ENCODE measurements around the gene DPYSL4.

DNA sequence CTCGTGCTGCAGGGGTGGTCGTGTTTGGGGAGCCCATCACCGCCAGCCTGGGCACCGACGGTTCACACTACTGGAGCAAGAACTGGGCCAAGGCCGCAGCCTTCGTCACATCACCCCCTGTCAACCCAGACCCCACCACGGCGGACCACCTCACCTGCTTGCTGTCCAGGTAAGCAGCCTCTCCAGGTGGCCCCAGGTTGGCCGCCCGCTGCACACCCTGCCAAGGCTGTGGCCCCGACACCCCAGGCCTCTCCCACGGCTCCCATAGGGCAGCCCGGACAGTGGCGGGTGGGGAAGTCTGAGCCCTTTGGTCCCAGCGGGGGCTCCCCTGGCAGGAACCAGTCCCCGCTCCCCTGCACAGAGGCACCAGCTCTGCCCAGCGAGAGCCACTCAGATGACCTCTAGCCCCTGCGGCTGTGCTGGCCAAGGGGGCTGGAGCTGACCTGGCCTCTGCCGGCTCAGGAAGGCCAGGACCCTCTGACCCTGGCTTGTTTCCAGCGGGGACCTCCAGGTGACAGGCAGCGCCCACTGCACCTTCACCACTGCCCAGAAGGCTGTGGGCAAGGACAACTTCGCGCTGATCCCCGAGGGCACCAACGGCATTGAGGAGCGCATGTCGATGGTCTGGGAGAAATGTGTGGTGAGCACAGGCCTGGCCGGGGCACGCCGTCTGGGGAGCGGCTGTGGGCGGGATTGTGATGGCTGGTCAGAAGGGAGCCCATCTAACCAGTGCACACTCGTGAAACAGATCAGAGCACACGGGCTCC lies 13.8 kb downstream of the DPYSL4 start:
- no peak for TF ChIP-seq POLR2A (IDR thresholded peaks at IDR 0.05)
- TF ChIP-seq, protein P1, sequence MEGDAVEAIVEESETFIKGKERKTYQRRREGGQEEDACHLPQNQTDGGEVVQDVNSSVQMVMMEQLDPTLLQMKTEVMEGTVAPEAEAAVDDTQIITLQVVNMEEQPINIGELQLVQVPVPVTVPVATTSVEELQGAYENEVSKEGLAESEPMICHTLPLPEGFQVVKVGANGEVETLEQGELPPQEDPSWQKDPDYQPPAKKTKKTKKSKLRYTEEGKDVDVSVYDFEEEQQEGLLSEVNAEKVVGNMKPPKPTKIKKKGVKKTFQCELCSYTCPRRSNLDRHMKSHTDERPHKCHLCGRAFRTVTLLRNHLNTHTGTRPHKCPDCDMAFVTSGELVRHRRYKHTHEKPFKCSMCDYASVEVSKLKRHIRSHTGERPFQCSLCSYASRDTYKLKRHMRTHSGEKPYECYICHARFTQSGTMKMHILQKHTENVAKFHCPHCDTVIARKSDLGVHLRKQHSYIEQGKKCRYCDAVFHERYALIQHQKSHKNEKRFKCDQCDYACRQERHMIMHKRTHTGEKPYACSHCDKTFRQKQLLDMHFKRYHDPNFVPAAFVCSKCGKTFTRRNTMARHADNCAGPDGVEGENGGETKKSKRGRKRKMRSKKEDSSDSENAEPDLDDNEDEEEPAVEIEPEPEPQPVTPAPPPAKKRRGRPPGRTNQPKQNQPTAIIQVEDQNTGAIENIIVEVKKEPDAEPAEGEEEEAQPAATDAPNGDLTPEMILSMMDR (IDR thresholded peaks at IDR 0.05): no peak

Data from right lobe of liver (tissue), 4 donors.